Measurements from ENCODE around the gene TMEM217.

- TF ChIP-seq EP300 (IDR thresholded peaks at IDR 0.05; ENCODE audit: low read depth) (no peak), CTCF (IDR thresholded peaks at IDR 0.05) (peak in 4 of 5 experiments; percentile 37 to 57 (median 43)), POLR2AphosphoS5 (IDR thresholded peaks at IDR 0.05) (peak in 1 of 3 donors; percentile 34)
Measured at GRCh38 chr6:37170273-37171200, 87.4 kb downstream of the TMEM217 start.
